ENCODE results near the gene RNF43. TPM values are rescaled to one million over a fixed set of nuclear protein-coding genes. Genes with fewer than 3 reads are reported as not detected.

The RNF43 gene
- total and polyA plus RNA-seq, 3 experiments from 2014 or later = 0.47 to 1.4 (median 1.2) TPM

GRCh38 chr17:58414596-58414997 is 2.7 kb downstream of the RNF43 start:
- no peaks in the 10 kb centered on the region for H3K27me3 Mint-ChIP-seq
- DNase-seq = no peak
- POLR2A ChIA-PET = no interaction called here
- Histone ChIP-seq H3K4me3 (ENCODE audit: low read length) (no peak overlapping the region), H3K4me1 (ENCODE audit: insufficient read depth, low read length) (peaks cover 15% of the 10 kb centered on the region), H3K9me3 (ENCODE audit: low read length) (no peaks in the 10 kb centered on the region), H3K36me3 (ENCODE audit: insufficient read depth, low read length) (no peaks in the 10 kb centered on the region), H3K27me3 (ENCODE audit: insufficient read depth, low read length, poor library complexity, severe bottlenecking) (no peaks in the 10 kb centered on the region), H3K27ac (ENCODE audit: low read depth, low read length) (no peak overlapping the region)
- no peak overlapping the region for H3K27ac Mint-ChIP-seq
- CTCF ChIA-PET = interaction anchor here (1.2 to 6.5 kb wide), 3 partner anchors 70 to 110 kb away, joined by 3 to 98 read pairs (median 4); no protein-coding TSS in a partner anchor
- H3K36me3 Mint-ChIP-seq = peaks cover 0 to 5% (median 0%) of the 10 kb centered on the region in 3 donors
- no peak overlapping the region for H3K4me3 Mint-ChIP-seq
- H3K4me1 Mint-ChIP-seq = peaks cover 9 to 19% (median 14%) of the 10 kb centered on the region in 3 donors
- H3K9me3 Mint-ChIP-seq = no peaks in the 10 kb centered on the region

GRCh38 chr17:58413684-58414083 is 3.6 kb downstream of the RNF43 start:
- H3K4me1 ChIP-seq (ENCODE audit: insufficient read depth, low read length) = peaks cover 15% of the 10 kb centered on the region
- no peaks in the 10 kb centered on the region for H3K9me3 ChIP-seq (ENCODE audit: low read length)
- DNase-seq = no peak
- no peak overlapping the region for H3K4me3 ChIP-seq (ENCODE audit: low read length)
- no peaks in the 10 kb centered on the region for H3K27me3 Mint-ChIP-seq
- POLR2A ChIA-PET = no interaction called here
- no peak overlapping the region for H3K27ac Mint-ChIP-seq
- no peaks in the 10 kb centered on the region for H3K9me3 Mint-ChIP-seq
- H3K27ac ChIP-seq (ENCODE audit: low read depth, low read length) = no peak overlapping the region
- H3K36me3 Mint-ChIP-seq = peaks cover 0 to 5% (median 0%) of the 10 kb centered on the region in 3 donors
- H3K36me3 ChIP-seq (ENCODE audit: insufficient read depth, low read length) = no peaks in the 10 kb centered on the region
- CTCF ChIA-PET = interaction anchor here (1.4 to 6.5 kb wide), 2 partner anchors 97 to 109 kb away, joined by 3 to 98 read pairs; no protein-coding TSS in a partner anchor
- H3K4me3 Mint-ChIP-seq = no peak overlapping the region
- H3K27me3 ChIP-seq (ENCODE audit: insufficient read depth, low read length, poor library complexity, severe bottlenecking) = no peaks in the 10 kb centered on the region
- peaks cover 9 to 19% (median 14%) of the 10 kb centered on the region in 3 donors for H3K4me1 Mint-ChIP-seq

GRCh38 chr17:58412961-58413586 is 4.3 kb downstream of the RNF43 start:
- Mint-ChIP-seq H3K4me3 (no peak overlapping the region), H3K36me3 (peaks cover 0 to 5% (median 0%) of the 10 kb centered on the region in 3 donors), H3K9me3 (no peaks in the 10 kb centered on the region), H3K27ac (no peak overlapping the region), H3K4me1 (peaks cover 9 to 17% (median 13%) of the 10 kb centered on the region in 3 donors), H3K27me3 (no peaks in the 10 kb centered on the region)
- ChIA-PET POLR2A (no interaction called here), CTCF (interaction anchor here (0.8 to 6.5 kb wide), 2 partner anchors 13 to 96 kb away, joined by 3 to 98 read pairs; no protein-coding TSS in a partner anchor)
- H3K9me3 ChIP-seq (ENCODE audit: low read length) = no peaks in the 10 kb centered on the region
- no peak overlapping the region for H3K27ac ChIP-seq (ENCODE audit: low read depth, low read length)
- H3K27me3 ChIP-seq (ENCODE audit: insufficient read depth, low read length, poor library complexity, severe bottlenecking) = no peaks in the 10 kb centered on the region
- no peak overlapping the region for H3K4me3 ChIP-seq (ENCODE audit: low read length)
- DNase-seq = no peak
- H3K4me1 ChIP-seq (ENCODE audit: insufficient read depth, low read length) = peaks cover 12% of the 10 kb centered on the region
- no peaks in the 10 kb centered on the region for H3K36me3 ChIP-seq (ENCODE audit: insufficient read depth, low read length)

- H3K4me3 Mint-ChIP-seq = no peak overlapping the region
- no peaks in the 10 kb centered on the region for H3K27me3 ChIP-seq (ENCODE audit: insufficient read depth, low read length, poor library complexity, severe bottlenecking)
- H3K9me3 ChIP-seq (ENCODE audit: low read length) = no peaks in the 10 kb centered on the region
- H3K36me3 ChIP-seq (ENCODE audit: insufficient read depth, low read length) = no peaks in the 10 kb centered on the region
- H3K4me1 Mint-ChIP-seq = peaks cover 3 to 9% (median 4%) of the 10 kb centered on the region in 3 donors
- no peaks in the 10 kb centered on the region for H3K9me3 Mint-ChIP-seq
- POLR2A ChIA-PET = no interaction called here
- peaks cover 3% of the 10 kb centered on the region for H3K4me1 ChIP-seq (ENCODE audit: insufficient read depth, low read length)
- no peak for DNase-seq
- no peak overlapping the region for H3K27ac ChIP-seq (ENCODE audit: low read depth, low read length)
- peak overlapping the region in 1 of 8 donors; percentile 38 for H3K27ac Mint-ChIP-seq
- CTCF ChIA-PET = interaction anchor here (0.8 to 1.4 kb wide), 2 partner anchors 12 to 94 kb away, joined by 3 to 4 read pairs; no protein-coding TSS in a partner anchor
- H3K4me3 ChIP-seq (ENCODE audit: low read length) = no peak overlapping the region
- no peaks in the 10 kb centered on the region for H3K27me3 Mint-ChIP-seq
- peaks cover 0 to 5% (median 0%) of the 10 kb centered on the region in 3 donors for H3K36me3 Mint-ChIP-seq
Observed at GRCh38 chr17:58412064-58412703, 5.2 kb downstream of the RNF43 start.

GRCh38 chr17:58411408-58411894 is 5.9 kb downstream of the RNF43 start:
- Histone ChIP-seq H3K4me1 (ENCODE audit: insufficient read depth, low read length) (no peaks in the 10 kb centered on the region), H3K4me3 (ENCODE audit: low read length) (no peak overlapping the region), H3K27ac (ENCODE audit: low read depth, low read length) (no peak overlapping the region), H3K27me3 (ENCODE audit: insufficient read depth, low read length, poor library complexity, severe bottlenecking) (no peaks in the 10 kb centered on the region), H3K36me3 (ENCODE audit: insufficient read depth, low read length) (no peaks in the 10 kb centered on the region), H3K9me3 (ENCODE audit: low read length) (no peaks in the 10 kb centered on the region)
- H3K27ac Mint-ChIP-seq = peak overlapping the region in 1 of 8 donors; percentile 38
- H3K9me3 Mint-ChIP-seq = no peaks in the 10 kb centered on the region
- ChIA-PET POLR2A (no interaction called here), CTCF (interaction anchor here (1.4 kb wide), 1 partner anchor 94 kb away, joined by 4 read pairs; no protein-coding TSS in a partner anchor)
- H3K4me1 Mint-ChIP-seq = peaks cover 0 to 4% (median 0%) of the 10 kb centered on the region in 3 donors
- H3K36me3 Mint-ChIP-seq = peaks cover 0 to 5% (median 0%) of the 10 kb centered on the region in 3 donors
- H3K4me3 Mint-ChIP-seq = no peak overlapping the region
- no peaks in the 10 kb centered on the region for H3K27me3 Mint-ChIP-seq
- no peak for DNase-seq

- Histone ChIP-seq H3K4me1 (ENCODE audit: insufficient read depth, low read length) (no peaks in the 10 kb centered on the region), H3K27ac (ENCODE audit: low read depth, low read length) (no peak overlapping the region), H3K27me3 (ENCODE audit: insufficient read depth, low read length, poor library complexity, severe bottlenecking) (no peaks in the 10 kb centered on the region), H3K36me3 (ENCODE audit: insufficient read depth, low read length) (no peaks in the 10 kb centered on the region), H3K4me3 (ENCODE audit: low read length) (no peak overlapping the region), H3K9me3 (ENCODE audit: low read length) (no peaks in the 10 kb centered on the region)
- peaks cover 0 to 4% (median 0%) of the 10 kb centered on the region in 3 donors for H3K36me3 Mint-ChIP-seq
- POLR2A ChIA-PET = no interaction called here
- DNase-seq = no peak
- peaks cover 0 to 3% (median 0%) of the 10 kb centered on the region in 3 donors for H3K4me1 Mint-ChIP-seq
- H3K4me3 Mint-ChIP-seq = no peak overlapping the region
- no peak overlapping the region for H3K27ac Mint-ChIP-seq
- CTCF ChIA-PET = interaction anchor here (1.4 kb wide), 1 partner anchor 93 kb away, joined by 4 read pairs; no protein-coding TSS in a partner anchor
- no peaks in the 10 kb centered on the region for H3K27me3 Mint-ChIP-seq
- H3K9me3 Mint-ChIP-seq = no peaks in the 10 kb centered on the region
Observed at GRCh38 chr17:58410714-58411407, 6.5 kb downstream of the RNF43 start.

GRCh38 chr17:58409432-58409831 is 7.9 kb downstream of the RNF43 start:
- no peaks in the 10 kb centered on the region for H3K27me3 ChIP-seq (ENCODE audit: insufficient read depth, low read length, poor library complexity, severe bottlenecking)
- no peaks in the 10 kb centered on the region for H3K9me3 ChIP-seq (ENCODE audit: low read length)
- no peak for DNase-seq
- H3K27ac Mint-ChIP-seq = no peak overlapping the region
- no peaks in the 10 kb centered on the region for H3K36me3 ChIP-seq (ENCODE audit: insufficient read depth, low read length)
- no peaks in the 10 kb centered on the region for H3K4me1 Mint-ChIP-seq
- H3K27me3 Mint-ChIP-seq = no peaks in the 10 kb centered on the region
- H3K9me3 Mint-ChIP-seq = no peaks in the 10 kb centered on the region
- no peaks in the 10 kb centered on the region for H3K4me1 ChIP-seq (ENCODE audit: insufficient read depth, low read length)
- H3K36me3 Mint-ChIP-seq = peaks cover 0 to 2% (median 0%) of the 10 kb centered on the region in 3 donors
- H3K4me3 Mint-ChIP-seq = no peak overlapping the region
- H3K4me3 ChIP-seq (ENCODE audit: low read length) = no peak overlapping the region
- CTCF ChIA-PET = interaction anchor here (0.7 kb wide), 1 partner anchor 209 kb away, joined by 3 read pairs; no protein-coding TSS in a partner anchor
- no peak overlapping the region for H3K27ac ChIP-seq (ENCODE audit: low read depth, low read length)
- POLR2A ChIA-PET = no interaction called here

Data from CD8-positive, alpha-beta memory T cell (primary cell).